HG03196 (cell line): ENCODE results near the gene BOLA1.
"Not testable (repeated sequence)": the region's sequence is repeated elsewhere in the genome, so short reads cannot be mapped to it uniquely, and the experiment has no call there.

Source experiments
- ATAC-seq: cut with Tn5 transposase; IDR thresholded peaks from one replicate; pipeline ENCODE4 v1.9.1; 2021; ENCODE audit not compliant: unreplicated experiment

The BOLA1 gene

GRCh38 chr1:149927563-149928400 is 28.4 kb downstream of the BOLA1 start, which contains the start of gene SF3B4:
Gene SF3B4 (minus strand): TSS chr1:149927803. CDS start chr1:149927759, 44 bp downstream.
- ATAC-seq = peak; percentile 85

- ATAC-seq = no peak
Measured at GRCh38 chr1:149928401-149928724, 29.0 kb downstream of the BOLA1 start.

- no peak for ATAC-seq
Measured at GRCh38 chr1:149929856-149930255, 30.5 kb downstream of the BOLA1 start.

DNA sequence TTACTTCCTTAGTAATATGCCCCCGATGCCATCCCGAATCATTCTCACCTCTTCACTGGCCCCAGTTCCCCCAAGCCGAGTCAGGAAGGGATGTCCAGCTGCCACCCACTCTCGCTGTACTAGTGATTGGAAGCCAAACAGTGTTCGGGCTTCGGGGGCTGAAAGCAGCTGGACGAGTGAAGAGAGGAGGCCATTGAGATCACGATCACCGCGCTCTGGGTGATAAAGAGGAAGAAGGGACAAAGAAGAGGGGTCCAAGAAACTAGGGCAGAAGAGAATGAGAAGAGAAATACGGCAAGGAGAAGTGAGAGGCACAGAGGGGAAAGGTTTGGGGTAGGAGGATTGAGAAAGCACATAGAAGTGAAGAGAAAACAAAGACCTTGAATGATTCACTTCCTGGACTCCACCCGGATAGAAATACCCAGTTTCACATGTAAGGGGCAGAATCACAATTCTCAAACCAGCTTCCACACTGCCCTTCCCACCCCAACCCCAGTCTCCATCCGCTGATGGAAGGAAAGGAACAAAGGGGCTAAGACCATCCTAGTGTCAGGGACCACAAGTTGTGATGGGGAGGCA is 31.9 kb downstream of the BOLA1 start:
- no peak for ATAC-seq

DNA sequence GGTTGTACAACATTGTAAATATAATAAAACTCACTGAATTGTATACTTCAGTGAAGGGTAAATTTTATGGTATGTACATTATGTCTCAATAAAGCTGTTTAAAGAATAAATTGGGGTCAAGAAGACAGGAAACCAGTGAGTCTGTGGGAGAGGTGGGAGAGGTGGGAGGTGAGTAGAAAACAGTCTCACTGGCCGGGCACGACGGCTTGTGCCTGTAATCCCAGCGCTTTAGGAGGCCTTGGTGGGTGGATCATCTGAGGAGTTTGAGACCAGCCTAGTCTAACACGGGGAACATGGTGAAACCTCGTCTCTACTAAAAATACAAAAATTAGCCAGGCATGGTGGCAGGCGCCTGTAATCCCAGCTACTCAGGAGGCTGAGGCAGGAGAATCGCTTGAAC is 33.1 kb downstream of the BOLA1 start:
- ATAC-seq = no peak

DNA sequence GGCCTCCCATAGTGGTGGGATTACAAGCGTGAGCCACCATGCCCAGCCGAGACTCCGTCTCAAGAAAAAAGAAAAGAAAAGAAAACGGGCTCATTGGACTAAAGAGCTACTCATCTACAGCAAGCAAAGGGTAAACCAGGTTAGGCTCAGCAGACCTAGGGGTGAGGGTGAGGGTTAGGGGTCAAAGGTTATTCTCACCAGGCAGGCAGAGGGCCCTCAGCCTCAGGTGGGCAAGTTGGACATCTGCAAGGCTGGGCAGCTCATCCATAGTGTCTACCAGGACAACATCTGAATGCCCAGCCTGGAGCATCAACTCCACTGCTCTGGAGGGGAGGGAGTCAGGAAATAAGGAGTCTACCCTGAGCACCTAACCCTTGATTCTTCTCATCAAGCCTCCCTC is 33.8 kb downstream of the BOLA1 start:
- ATAC-seq = no peak

DNA sequence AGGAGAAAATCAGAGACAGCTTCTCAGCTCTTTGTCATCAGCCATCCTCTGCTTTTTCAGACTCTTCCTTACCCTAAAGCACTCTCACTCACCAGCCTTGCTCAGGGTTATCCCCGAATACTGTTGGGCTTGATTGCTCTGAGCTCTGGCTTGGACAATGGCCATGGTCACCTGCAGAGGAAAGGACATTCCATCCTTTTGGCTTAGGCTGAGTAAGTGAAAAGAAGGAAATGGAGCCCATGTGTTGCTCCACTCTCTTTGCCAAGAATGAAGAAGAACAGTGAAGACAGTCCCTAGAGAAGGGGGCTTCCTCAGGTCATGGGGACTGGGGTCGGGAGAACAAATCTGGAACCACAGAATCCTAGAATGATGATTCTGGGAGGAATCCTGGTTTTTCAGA is 35.0 kb downstream of the BOLA1 start:
- ATAC-seq = no peak

DNA sequence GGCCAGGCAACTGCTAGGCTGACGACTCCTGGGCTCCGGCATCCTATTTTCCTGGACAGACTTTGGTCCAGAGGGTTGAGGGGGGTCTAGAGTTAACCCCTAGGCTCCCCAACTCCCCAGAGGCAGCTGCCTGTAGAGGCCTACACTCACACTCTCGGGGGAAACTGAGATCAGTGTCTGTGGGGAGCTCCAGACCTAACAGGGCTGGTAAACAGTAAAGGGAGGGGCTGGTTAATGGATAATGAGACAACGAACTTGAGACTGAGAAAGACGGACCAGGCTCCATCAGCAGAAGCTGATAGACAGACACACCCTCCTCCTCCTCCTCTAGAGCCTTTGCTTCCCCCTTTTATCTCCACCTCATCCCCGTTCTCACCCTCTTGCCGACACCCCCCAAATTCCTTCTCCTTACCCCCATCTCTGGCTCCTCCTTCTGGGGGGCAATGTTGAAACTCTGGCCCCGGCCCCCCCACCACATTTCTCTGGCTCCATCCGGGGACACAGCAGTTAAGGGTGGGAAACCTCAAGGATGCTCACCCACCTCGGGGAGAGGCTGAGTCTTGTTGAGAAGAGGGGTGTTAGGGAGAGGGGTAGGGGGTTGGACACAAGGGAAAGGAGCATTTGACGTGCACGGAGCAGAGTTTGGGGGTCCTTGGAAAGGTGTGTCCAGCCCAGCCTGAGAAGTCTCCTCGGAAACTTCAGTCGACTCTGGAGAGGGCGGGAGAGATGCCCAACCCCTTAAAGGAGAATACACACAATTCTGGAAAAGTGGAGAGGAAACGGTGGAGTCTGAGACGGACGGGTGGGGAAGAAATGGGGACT is 37.0 kb downstream of the BOLA1 start, which contains the start of gene MTMR11:
Gene MTMR11, minus strand, starts transcription at position 710 of the 822 bp plus-strand sequence. Its CDS starts 232 bp downstream, at position 478.
- no peak for ATAC-seq

GRCh38 chr1:149936992-149937705 is 37.8 kb downstream of the BOLA1 start:
- no peak for ATAC-seq

GRCh38 chr1:149937759-149938158 is 38.4 kb downstream of the BOLA1 start:
- ATAC-seq = no peak

- ATAC-seq = not testable (repeated sequence)
Measured at GRCh38 chr1:149938668-149939003, 39.3 kb downstream of the BOLA1 start.

DNA sequence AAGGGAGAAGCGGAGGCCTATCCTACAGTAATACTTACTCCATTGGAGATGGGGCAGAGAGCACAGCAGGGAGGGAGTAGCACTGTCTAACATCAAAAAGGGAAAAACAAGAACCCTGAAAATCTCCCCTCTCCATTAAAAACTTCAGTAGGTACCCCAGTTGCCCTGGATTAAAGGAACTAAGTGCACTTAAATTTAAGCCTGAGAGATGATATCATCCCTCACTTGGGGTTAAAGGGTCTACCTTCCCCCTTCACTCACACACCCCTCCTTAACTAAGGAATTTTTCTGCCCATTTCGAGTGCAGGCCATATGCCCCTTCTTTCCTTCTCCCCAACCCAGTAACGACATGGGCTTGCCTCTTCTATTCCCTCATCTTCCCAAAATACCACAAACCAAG is 41.1 kb downstream of the BOLA1 start:
- no peak for ATAC-seq

- no peak for ATAC-seq
Measured at GRCh38 chr1:149942207-149942606, 42.8 kb downstream of the BOLA1 start.

DNA sequence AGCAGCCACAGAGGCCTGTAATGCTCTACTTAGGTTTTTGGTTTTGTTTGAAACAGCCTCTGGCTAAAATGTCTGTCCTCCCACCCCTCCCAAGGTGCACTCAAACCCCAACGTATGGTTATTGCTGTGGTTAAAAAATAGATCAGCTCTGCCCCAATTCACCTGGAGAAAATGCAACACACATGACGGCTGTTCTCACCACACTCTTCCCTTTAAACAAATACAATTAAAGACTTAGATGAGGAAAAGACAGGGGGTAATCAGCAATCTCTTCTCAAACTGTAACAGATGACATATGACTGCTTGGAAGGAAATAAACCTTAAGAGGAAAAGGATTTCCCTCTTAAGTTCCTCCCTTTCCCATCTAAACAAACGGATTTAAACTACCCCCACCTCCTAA is 43.5 kb downstream of the BOLA1 start:
- no peak for ATAC-seq

GRCh38 chr1:149945206-149945605 is 45.8 kb downstream of the BOLA1 start:
- ATAC-seq = no peak

GRCh38 chr1:149949911-149950310 is 50.5 kb downstream of the BOLA1 start:
- ATAC-seq = no peak
